HepG2 (cell line): Measurements from ENCODE around the gene NPW. TPM values are rescaled to one million over a fixed set of nuclear protein-coding genes. Genes with fewer than 3 reads are reported as not detected.
A peak's percentile ranks its signal among the peaks of the same experiment; 100 is the strongest.

Experiments
- EEA1 ChIP-seq: sonication (generic); formaldehyde crosslinking; IDR thresholded peaks from 2 replicates; pipeline ENCODE4 v1.5.1; 2020; ENCODE audit warnings: mild to moderate bottlenecking, missing genetic modification reagents, borderline replicate concordance
- GABPB1 ChIP-seq: IDR thresholded peaks from 2 replicates; pipeline ENCODE4 v1.6.1; 2016; ENCODE audit warnings: mild to moderate bottlenecking, missing genetic modification reagents, moderate library complexity, missing compliant biosample characterization
- LCORL ChIP-seq, 2 experiments: fragments of 450-650 bp in 1 of 2; sonication (generic) in 1 of 2; formaldehyde crosslinking in 1 of 2; IDR thresholded peaks; 2 replicates each; pipeline versions ENCODE4 v1.5.0 to v1.6.1; 2017 to 2020; ENCODE audit warnings: antibody characterized with exemption in 1 of 2, missing genetic modification reagents in 1 of 2
- MYC ChIP-seq: sonication (generic); formaldehyde crosslinking; IDR thresholded peaks from 2 replicates; pipeline ENCODE4 v1.9.0; 2021; ENCODE audit warnings: missing genetic modification reagents, borderline replicate concordance
- NONO ChIP-seq, 2 experiments: fragments of 450-650 bp in 1 of 2; sonication (generic) in 1 of 2; formaldehyde crosslinking in 1 of 2; IDR thresholded peaks in 1 of 2; conservative IDR thresholded peaks in 1 of 2; 2 replicates each; pipeline versions ENCODE4 v1.6.1 to v1.8.0; 2017 to 2022; ENCODE audit warnings: mild to moderate bottlenecking in 1 of 2, missing genetic modification reagents in 1 of 2, moderate library complexity in 1 of 2
- RFX3 ChIP-seq: IDR thresholded peaks from 2 replicates; pipeline ENCODE4 v1.6.1; 2016; ENCODE audit warnings: missing biosample characterization, missing genetic modification reagents
- SAP130 ChIP-seq: IDR thresholded peaks from 2 replicates; pipeline ENCODE4 v1.6.1; 2016; ENCODE audit warnings: low read depth
- ZFX ChIP-seq: sonication (generic); formaldehyde crosslinking; IDR thresholded peaks from 2 replicates; pipeline ENCODE4 v1.4.0; 2020; ENCODE audit warnings: mild to moderate bottlenecking, low read depth, missing genetic modification reagents, moderate library complexity
- ZKSCAN8 ChIP-seq: IDR thresholded peaks from 2 replicates; pipeline ENCODE4 v1.6.1; 2016; ENCODE audit warnings: borderline replicate concordance, missing genetic modification reagents, missing compliant biosample characterization
- ZNF12 ChIP-seq: sonication (generic); formaldehyde crosslinking; IDR thresholded peaks from 2 replicates; pipeline ENCODE4 v1.5.0; 2020; ENCODE audit warnings: missing genetic modification reagents
- ZNF296 ChIP-seq: sonication (generic); formaldehyde crosslinking; conservative IDR thresholded peaks from 2 replicates; pipeline ENCODE4 v1.5.0; 2020; ENCODE audit warnings: mild to moderate bottlenecking, missing genetic modification reagents
- ZNF432 ChIP-seq: sonication (generic); formaldehyde crosslinking; IDR thresholded peaks from 2 replicates; pipeline ENCODE4 v1.5.0; 2020; ENCODE audit warnings: missing genetic modification reagents, mild to moderate bottlenecking, borderline replicate concordance
- ZNF468 ChIP-seq: sonication (generic); formaldehyde crosslinking; IDR thresholded peaks from 2 replicates; pipeline ENCODE4 v1.8.0; 2022; ENCODE audit warnings: mild to moderate bottlenecking, moderate library complexity, missing genetic modification reagents
- ZNF615 ChIP-seq: sonication (generic); formaldehyde crosslinking; IDR thresholded peaks from 2 replicates; pipeline ENCODE4 v1.5.0; 2020; ENCODE audit warnings: mild to moderate bottlenecking, missing genetic modification reagents, borderline replicate concordance
- ZNF616 ChIP-seq: sonication (generic); formaldehyde crosslinking; IDR thresholded peaks from 2 replicates; pipeline ENCODE4 v1.5.0; 2020; ENCODE audit warnings: low read depth, mild to moderate bottlenecking, missing genetic modification reagents
- polyA plus RNA-seq, 8 experiments: library from polyadenylated mRNA; depleted of rRNA in 3 of 8; stranded (reverse) in 7 of 8; unstranded in 1 of 8; fragments of >200 nt; fragmentation: Illumina TruSeq in 4 of 8; extraction: Trizol in 4 of 8; gene quantifications; 2 replicates each; pipeline versions ENCODE4 v1.2.1 to v1.2.3, GENCODE V29; 2011 to 2016; ENCODE audit warnings: low read depth in 4 of 8, missing spikeins in 1 of 8, mixed read lengths in 1 of 8; ENCODE audit not compliant: insufficient read depth in 1 of 8
- total RNA-seq, 5 experiments: library from RNA; depleted of rRNA; stranded (reverse); fragments of >200 nt; fragmentation: Illumina TruSeq; extraction: Trizol; gene quantifications; 2 replicates each; pipeline ENCODE4 v1.2.3, GENCODE V29; 2016; ENCODE audit warnings: low read depth in 1 of 5
- TF ChIP-seq, protein P1 (sequence below): fragments of 450-650 bp; IDR thresholded peaks from 2 replicates; pipeline ENCODE4 v1.6.1; 2016
- TF ChIP-seq, protein P2 (sequence below): sonication (generic); formaldehyde crosslinking; IDR thresholded peaks from 2 replicates; pipeline ENCODE4 v1.5.0; 2020; ENCODE audit warnings: missing genetic modification reagents, mild to moderate bottlenecking, borderline replicate concordance
- TF ChIP-seq, protein P3 (sequence below): sonication (generic); formaldehyde crosslinking; IDR thresholded peaks from 2 replicates; pipeline ENCODE4 v1.4.0; 2020; ENCODE audit warnings: mild to moderate bottlenecking, missing genetic modification reagents
- TF ChIP-seq, protein P4 (sequence below): sonication (generic); formaldehyde crosslinking; IDR thresholded peaks from 2 replicates; pipeline ENCODE4 v1.4.0; 2020; ENCODE audit warnings: missing genetic modification reagents

Gene NPW
- total and polyA plus RNA-seq, 2 of the 13 experiments (the other 11 are each of a cell fraction or from before 2014, with no cell fraction given), result 0.24 to 0.97 TPM

DNA sequence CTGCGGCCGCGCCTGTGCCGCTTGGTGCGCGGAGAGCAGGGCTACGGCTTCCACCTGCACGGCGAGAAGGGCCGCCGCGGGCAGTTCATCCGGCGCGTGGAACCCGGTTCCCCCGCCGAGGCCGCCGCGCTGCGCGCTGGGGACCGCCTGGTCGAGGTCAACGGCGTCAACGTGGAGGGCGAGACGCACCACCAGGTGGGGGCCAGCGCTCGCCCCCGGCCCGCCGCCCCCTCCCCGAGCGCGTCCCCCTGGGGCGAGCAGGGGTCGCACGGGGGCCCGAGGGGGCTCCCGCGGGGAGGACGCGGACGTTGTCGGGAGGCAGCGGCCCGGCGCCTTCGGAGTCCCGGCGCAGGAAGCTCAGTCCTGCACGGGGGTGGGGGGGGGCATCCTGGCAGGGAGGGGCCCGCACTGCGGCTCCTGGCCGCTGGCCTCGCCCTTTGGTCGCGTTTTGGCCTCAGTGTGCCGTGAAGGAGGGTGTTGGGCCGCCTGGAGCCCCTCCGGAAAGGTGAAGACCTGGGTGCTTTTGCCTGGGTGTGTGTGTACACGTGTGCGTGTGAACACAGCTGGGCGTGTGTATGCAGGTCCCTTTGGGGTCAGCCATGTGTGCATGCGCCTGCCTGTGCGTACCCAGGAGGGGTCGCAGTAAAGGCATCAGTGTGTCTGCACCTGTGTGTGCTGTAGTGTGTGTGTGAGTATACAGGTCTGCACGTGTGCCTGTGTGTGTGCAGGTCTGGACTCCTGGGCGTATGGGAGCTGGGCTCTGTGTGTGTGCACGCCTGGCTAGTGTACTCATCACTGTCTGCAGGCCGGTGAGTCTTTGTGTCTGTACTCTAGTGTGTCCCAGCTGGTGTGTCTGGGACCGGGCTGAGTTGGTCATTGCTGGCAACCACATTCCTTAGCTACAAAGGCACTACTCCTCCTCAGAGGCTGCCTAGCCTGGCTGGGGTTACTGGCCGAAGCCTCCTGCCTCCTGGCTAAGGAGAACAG, 7.7 kb downstream of the NPW start (continued):
- TF ChIP-seq, protein P1, sequence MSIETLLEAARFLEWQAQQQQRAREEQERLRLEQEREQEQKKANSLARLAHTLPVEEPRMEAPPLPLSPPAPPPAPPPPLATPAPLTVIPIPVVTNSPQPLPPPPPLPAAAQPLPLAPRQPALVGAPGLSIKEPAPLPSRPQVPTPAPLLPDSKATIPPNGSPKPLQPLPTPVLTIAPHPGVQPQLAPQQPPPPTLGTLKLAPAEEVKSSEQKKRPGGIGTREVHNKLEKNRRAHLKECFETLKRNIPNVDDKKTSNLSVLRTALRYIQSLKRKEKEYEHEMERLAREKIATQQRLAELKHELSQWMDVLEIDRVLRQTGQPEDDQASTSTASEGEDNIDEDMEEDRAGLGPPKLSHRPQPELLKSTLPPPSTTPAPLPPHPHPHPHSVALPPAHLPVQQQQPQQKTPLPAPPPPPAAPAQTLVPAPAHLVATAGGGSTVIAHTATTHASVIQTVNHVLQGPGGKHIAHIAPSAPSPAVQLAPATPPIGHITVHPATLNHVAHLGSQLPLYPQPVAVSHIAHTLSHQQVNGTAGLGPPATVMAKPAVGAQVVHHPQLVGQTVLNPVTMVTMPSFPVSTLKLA, result peak; percentile 72
- TF ChIP-seq ZNF616 (CRISPR knock-in tag) (0 out of 2 replicates have a peak, but pooled peaks have one; percentile 57), SAP130 (peak; percentile 87), ZNF432 (CRISPR knock-in tag) (no peak), RFX3 (no peak), LCORL (IDR thresholded peaks at IDR 0.05) (no peak), LCORL (CRISPR knock-in tag; IDR thresholded peaks at IDR 0.05) (peak; percentile 71; the same call in 1 of the 2 replicates), ZNF296 (CRISPR knock-in tag) (no peak), ZNF468 (peak; percentile 83; the same call in 1 of the 2 replicates), ZKSCAN8 (0 out of 2 replicates have a peak, but pooled peaks have one; percentile 47), ZFX (CRISPR knock-in tag) (0 out of 2 replicates have a peak, but pooled peaks have one; percentile 6), MYC (CRISPR knock-in tag) (peak; percentile 76), NONO (IDR thresholded peaks at IDR 0.05) (no peak), NONO (CRISPR knock-in tag; conservative IDR thresholded peaks at IDR 0.05) (no peak; the same call in 1 of the 2 replicates), EEA1 (CRISPR knock-in tag) (no peak), ZNF615 (CRISPR knock-in tag) (no peak), ZNF12 (CRISPR knock-in tag) (no peak), GABPB1 (CRISPR knock-in tag) (peak; percentile 39; the same call in 1 of the 2 replicates)
- TF ChIP-seq, protein P2, sequence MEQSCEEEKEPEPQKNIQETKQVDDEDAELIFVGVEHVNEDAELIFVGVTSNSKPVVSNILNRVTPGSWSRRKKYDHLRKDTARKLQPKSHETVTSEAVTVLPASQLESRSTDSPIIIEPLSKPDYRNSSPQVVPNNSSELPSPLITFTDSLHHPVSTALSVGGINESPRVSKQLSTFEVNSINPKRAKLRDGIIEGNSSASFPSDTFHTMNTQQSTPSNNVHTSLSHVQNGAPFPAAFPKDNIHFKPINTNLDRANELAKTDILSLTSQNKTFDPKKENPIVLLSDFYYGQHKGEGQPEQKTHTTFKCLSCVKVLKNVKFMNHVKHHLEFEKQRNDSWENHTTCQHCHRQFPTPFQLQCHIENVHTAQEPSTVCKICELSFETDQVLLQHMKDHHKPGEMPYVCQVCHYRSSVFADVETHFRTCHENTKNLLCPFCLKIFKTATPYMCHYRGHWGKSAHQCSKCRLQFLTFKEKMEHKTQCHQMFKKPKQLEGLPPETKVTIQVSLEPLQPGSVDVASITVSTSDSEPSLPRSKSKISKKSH, result 0 out of 2 replicates have a peak, but pooled peaks have one; percentile 29
- TF ChIP-seq, protein P3, sequence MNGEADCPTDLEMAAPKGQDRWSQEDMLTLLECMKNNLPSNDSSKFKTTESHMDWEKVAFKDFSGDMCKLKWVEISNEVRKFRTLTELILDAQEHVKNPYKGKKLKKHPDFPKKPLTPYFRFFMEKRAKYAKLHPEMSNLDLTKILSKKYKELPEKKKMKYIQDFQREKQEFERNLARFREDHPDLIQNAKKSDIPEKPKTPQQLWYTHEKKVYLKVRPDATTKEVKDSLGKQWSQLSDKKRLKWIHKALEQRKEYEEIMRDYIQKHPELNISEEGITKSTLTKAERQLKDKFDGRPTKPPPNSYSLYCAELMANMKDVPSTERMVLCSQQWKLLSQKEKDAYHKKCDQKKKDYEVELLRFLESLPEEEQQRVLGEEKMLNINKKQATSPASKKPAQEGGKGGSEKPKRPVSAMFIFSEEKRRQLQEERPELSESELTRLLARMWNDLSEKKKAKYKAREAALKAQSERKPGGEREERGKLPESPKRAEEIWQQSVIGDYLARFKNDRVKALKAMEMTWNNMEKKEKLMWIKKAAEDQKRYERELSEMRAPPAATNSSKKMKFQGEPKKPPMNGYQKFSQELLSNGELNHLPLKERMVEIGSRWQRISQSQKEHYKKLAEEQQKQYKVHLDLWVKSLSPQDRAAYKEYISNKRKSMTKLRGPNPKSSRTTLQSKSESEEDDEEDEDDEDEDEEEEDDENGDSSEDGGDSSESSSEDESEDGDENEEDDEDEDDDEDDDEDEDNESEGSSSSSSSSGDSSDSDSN (CRISPR knock-in tag), result 0 out of 2 replicates have a peak, but pooled peaks have one; percentile 36
- TF ChIP-seq, protein P4, sequence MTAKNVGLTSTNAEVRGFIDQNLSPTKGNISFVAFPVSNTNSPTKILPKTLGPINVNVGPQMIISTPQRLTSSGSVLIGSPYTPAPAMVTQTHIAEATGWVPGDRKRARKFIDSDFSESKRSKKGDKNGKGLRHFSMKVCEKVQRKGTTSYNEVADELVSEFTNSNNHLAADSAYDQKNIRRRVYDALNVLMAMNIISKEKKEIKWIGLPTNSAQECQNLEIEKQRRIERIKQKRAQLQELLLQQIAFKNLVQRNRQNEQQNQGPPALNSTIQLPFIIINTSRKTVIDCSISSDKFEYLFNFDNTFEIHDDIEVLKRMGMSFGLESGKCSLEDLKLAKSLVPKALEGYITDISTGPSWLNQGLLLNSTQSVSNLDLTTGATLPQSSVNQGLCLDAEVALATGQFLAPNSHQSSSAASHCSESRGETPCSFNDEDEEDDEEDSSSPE, result 0 out of 2 replicates have a peak, but pooled peaks have one; percentile 38
